GM23338 (cell line): ENCODE measurements around the gene PPM1H.

Source experiments
- CREB1 ChIP-seq: fragments of 250-450 bp; sonication (Bioruptor Pico); IDR thresholded peaks from 2 replicates; pipeline ENCODE4 v1.5.0; 2020; ENCODE audit warnings: low read depth, mild to moderate bottlenecking, moderate library complexity
- EZH2 ChIP-seq: fragments of 200-600 bp; sonication (generic); IDR thresholded peaks from one replicate; pipeline ENCODE4 v1.8.0; 2017; ENCODE audit warnings: antibody characterized with exemption, mild to moderate bottlenecking, low read depth; ENCODE audit not compliant: unreplicated experiment
- EZH2phosphoT487 ChIP-seq: fragments of 200-600 bp; sonication (generic); IDR thresholded peaks from one replicate; pipeline ENCODE4 v1.8.1; 2018; ENCODE audit warnings: antibody characterized with exemption; ENCODE audit not compliant: unreplicated experiment
- JUNB ChIP-seq: IDR thresholded peaks from one replicate; pipeline ENCODE4 v1.6.1; 2016; ENCODE audit warnings: antibody characterized with exemption; ENCODE audit not compliant: unreplicated experiment
- POLR2AphosphoS5 ChIP-seq: IDR thresholded peaks from 2 replicates; pipeline ENCODE4 v1.6.1; 2016; ENCODE audit warnings: antibody characterized with exemption, low read depth
- STAT1 ChIP-seq: IDR thresholded peaks from one replicate; pipeline ENCODE4 v1.6.1; 2016; ENCODE audit warnings: antibody characterized with exemption; ENCODE audit not compliant: unreplicated experiment
- ZNF114 ChIP-seq: fragments of 250-450 bp; sonication (Bioruptor Pico); IDR thresholded peaks from 2 replicates; pipeline ENCODE4 v1.5.0; 2020; ENCODE audit warnings: mild to moderate bottlenecking, moderate library complexity
- TF ChIP-seq, protein P1 (sequence below), 2 experiments: fragments of 200-600 bp in 1 of 2; sonication (generic) in 1 of 2; conservative IDR thresholded peaks; 2 replicates each; pipeline versions ENCODE4 v1.5.1 to v1.6.1; 2016 to 2017; ENCODE audit warnings: antibody characterized with exemption in 2 of 2, low read depth in 2 of 2, mild to moderate bottlenecking in 2 of 2, moderate library complexity in 1 of 2
- TF ChIP-seq, protein P2 (sequence below): IDR thresholded peaks from 2 replicates; pipeline ENCODE4 v1.6.1; 2016; ENCODE audit warnings: antibody characterized with exemption
- TF ChIP-seq, protein P3 (sequence below): IDR thresholded peaks from one replicate; pipeline ENCODE4 v1.6.1; 2018; ENCODE audit warnings: antibody characterized with exemption; ENCODE audit not compliant: unreplicated experiment

DNA sequence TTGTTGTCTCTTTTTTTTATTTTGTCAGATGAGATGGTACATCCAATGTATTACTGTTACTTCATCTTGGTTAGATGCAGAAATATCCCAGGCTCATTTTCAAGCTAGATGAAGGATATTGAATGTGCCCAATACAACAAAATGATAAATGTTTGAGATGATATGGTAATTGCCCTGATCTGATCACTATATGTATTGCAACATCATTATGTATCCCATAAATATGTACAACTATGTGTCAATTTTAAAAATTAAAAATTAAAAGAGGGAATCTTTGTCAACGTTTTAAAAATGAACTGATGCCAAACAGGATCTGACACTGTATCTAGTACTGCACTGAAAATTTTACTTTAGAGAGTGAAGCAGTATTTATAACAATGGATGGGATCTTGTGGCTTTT lies 78.5 kb downstream of the PPM1H start:
- TF ChIP-seq, protein P1, sequence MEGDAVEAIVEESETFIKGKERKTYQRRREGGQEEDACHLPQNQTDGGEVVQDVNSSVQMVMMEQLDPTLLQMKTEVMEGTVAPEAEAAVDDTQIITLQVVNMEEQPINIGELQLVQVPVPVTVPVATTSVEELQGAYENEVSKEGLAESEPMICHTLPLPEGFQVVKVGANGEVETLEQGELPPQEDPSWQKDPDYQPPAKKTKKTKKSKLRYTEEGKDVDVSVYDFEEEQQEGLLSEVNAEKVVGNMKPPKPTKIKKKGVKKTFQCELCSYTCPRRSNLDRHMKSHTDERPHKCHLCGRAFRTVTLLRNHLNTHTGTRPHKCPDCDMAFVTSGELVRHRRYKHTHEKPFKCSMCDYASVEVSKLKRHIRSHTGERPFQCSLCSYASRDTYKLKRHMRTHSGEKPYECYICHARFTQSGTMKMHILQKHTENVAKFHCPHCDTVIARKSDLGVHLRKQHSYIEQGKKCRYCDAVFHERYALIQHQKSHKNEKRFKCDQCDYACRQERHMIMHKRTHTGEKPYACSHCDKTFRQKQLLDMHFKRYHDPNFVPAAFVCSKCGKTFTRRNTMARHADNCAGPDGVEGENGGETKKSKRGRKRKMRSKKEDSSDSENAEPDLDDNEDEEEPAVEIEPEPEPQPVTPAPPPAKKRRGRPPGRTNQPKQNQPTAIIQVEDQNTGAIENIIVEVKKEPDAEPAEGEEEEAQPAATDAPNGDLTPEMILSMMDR (conservative IDR thresholded peaks at IDR 0.05; ENCODE audit: low read depth in 2 of 2) = no peak
- TF ChIP-seq EZH2 (no peak), POLR2AphosphoS5 (no peak), ZNF114 (no peak), CREB1 (CRISPR knock-in tag) (no peak), JUNB (no peak), EZH2phosphoT487 (no peak), STAT1 (no peak)
- TF ChIP-seq, protein P2, sequence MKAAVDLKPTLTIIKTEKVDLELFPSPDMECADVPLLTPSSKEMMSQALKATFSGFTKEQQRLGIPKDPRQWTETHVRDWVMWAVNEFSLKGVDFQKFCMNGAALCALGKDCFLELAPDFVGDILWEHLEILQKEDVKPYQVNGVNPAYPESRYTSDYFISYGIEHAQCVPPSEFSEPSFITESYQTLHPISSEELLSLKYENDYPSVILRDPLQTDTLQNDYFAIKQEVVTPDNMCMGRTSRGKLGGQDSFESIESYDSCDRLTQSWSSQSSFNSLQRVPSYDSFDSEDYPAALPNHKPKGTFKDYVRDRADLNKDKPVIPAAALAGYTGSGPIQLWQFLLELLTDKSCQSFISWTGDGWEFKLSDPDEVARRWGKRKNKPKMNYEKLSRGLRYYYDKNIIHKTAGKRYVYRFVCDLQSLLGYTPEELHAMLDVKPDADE = no peak
- TF ChIP-seq, protein P3, sequence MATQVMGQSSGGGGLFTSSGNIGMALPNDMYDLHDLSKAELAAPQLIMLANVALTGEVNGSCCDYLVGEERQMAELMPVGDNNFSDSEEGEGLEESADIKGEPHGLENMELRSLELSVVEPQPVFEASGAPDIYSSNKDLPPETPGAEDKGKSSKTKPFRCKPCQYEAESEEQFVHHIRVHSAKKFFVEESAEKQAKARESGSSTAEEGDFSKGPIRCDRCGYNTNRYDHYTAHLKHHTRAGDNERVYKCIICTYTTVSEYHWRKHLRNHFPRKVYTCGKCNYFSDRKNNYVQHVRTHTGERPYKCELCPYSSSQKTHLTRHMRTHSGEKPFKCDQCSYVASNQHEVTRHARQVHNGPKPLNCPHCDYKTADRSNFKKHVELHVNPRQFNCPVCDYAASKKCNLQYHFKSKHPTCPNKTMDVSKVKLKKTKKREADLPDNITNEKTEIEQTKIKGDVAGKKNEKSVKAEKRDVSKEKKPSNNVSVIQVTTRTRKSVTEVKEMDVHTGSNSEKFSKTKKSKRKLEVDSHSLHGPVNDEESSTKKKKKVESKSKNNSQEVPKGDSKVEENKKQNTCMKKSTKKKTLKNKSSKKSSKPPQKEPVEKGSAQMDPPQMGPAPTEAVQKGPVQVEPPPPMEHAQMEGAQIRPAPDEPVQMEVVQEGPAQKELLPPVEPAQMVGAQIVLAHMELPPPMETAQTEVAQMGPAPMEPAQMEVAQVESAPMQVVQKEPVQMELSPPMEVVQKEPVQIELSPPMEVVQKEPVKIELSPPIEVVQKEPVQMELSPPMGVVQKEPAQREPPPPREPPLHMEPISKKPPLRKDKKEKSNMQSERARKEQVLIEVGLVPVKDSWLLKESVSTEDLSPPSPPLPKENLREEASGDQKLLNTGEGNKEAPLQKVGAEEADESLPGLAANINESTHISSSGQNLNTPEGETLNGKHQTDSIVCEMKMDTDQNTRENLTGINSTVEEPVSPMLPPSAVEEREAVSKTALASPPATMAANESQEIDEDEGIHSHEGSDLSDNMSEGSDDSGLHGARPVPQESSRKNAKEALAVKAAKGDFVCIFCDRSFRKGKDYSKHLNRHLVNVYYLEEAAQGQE = no peak
